ENCODE results near the gene HACD3. TPM values are rescaled to one million over a fixed set of nuclear protein-coding genes. Genes with fewer than 3 reads are reported as not detected.

HACD3 gene
- total and polyA plus RNA-seq, 9 of the 15 experiments (the other 6 are each of a cell fraction or from before 2014, with no cell fraction given) = 48.1 to 117 (median 72.8) TPM

GRCh38 chr15:65610871-65611718 is 80.8 kb downstream of the HACD3 start, which contains the start of gene INTS14 (continued):
- TF ChIP-seq GTF2A2 (tag; IDR thresholded peaks at IDR 0.05) = no peak
- no peak for TF ChIP-seq STAT5B (CRISPR knock-in tag; IDR thresholded peaks at IDR 0.05)
- TF ChIP-seq FUS (optimal IDR thresholded peaks at IDR 0.05; ENCODE audit: low read depth, low read length) = no peak
- TF ChIP-seq REST (IDR thresholded peaks at IDR 0.05; ENCODE audit: borderline replicate concordance) = peak; percentile 65; the same call in 1 of the 2 replicates
- no peak; the same call in none of the 2 replicates for TF ChIP-seq REST (CRISPR knock-in tag; IDR thresholded peaks at IDR 0.05; ENCODE audit: low read depth)
- peak; percentile 37; the same call in 1 of the 2 replicates for TF ChIP-seq EHMT2 (IDR thresholded peaks at IDR 0.05)
- TF ChIP-seq, protein P1, sequence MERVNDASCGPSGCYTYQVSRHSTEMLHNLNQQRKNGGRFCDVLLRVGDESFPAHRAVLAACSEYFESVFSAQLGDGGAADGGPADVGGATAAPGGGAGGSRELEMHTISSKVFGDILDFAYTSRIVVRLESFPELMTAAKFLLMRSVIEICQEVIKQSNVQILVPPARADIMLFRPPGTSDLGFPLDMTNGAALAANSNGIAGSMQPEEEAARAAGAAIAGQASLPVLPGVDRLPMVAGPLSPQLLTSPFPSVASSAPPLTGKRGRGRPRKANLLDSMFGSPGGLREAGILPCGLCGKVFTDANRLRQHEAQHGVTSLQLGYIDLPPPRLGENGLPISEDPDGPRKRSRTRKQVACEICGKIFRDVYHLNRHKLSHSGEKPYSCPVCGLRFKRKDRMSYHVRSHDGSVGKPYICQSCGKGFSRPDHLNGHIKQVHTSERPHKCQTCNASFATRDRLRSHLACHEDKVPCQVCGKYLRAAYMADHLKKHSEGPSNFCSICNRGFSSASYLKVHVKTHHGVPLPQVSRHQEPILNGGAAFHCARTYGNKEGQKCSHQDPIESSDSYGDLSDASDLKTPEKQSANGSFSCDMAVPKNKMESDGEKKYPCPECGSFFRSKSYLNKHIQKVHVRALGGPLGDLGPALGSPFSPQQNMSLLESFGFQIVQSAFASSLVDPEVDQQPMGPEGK (CRISPR knock-in tag; IDR thresholded peaks at IDR 0.05; ENCODE audit: borderline replicate concordance) = 0 out of 2 replicates have a peak, but pooled peaks have one; percentile 37
- TF ChIP-seq ZSCAN29 (IDR thresholded peaks at IDR 0.05) = no peak; the same call in 1 of the 2 replicates
- peak; percentile 41; the same call in 1 of the 2 replicates for TF ChIP-seq BCOR (IDR thresholded peaks at IDR 0.05)
- no peak for TF ChIP-seq MCM5 (IDR thresholded peaks at IDR 0.05; ENCODE audit: low read depth)
- TF ChIP-seq XRCC3 (IDR thresholded peaks at IDR 0.05) = no peak
- peak; percentile 90 for TF ChIP-seq POLR2B (IDR thresholded peaks at IDR 0.05; ENCODE audit: low read depth, partially characterized antibody)
- TF ChIP-seq GATAD2B (IDR thresholded peaks at IDR 0.05; ENCODE audit: borderline replicate concordance) = peak; percentile 85
- TF ChIP-seq IRF2 (CRISPR knock-in tag; IDR thresholded peaks at IDR 0.05) = no peak
- no peak for TF ChIP-seq GTF3C2 (IDR thresholded peaks at IDR 0.05; ENCODE audit: borderline replicate concordance, extremely low read depth, insufficient read length)
- TF ChIP-seq LEF1 (IDR thresholded peaks at IDR 0.05) = peak; percentile 25; the same call in 1 of the 2 replicates

All from K562 (cell line).